ENCODE results near the gene CUBN. TPM values are rescaled to one million over a fixed set of nuclear protein-coding genes. Genes with fewer than 3 reads are reported as not detected.
A peak's percentile ranks its signal among the peaks of the same experiment; 100 is the strongest.

CUBN gene
- total and polyA plus RNA-seq, 9 of the 15 experiments (the other 6 are each of a cell fraction or from before 2014, with no cell fraction given), result 0.04 to 0.33 (median 0.09) TPM

GRCh38 chr10:16891375-16892313 lies 238.0 kb downstream of the CUBN start (continued):
- no peak for TF ChIP-seq NKRF (IDR thresholded peaks at IDR 0.05; ENCODE audit: borderline replicate concordance)
- no peak for TF ChIP-seq TCF7L2 (IDR thresholded peaks at IDR 0.05; ENCODE audit: low read depth, low read length)
- no peak for TF ChIP-seq TCF3 (CRISPR knock-in tag; IDR thresholded peaks at IDR 0.05)
- no peak for TF ChIP-seq ZNF584 (CRISPR knock-in tag; IDR thresholded peaks at IDR 0.05; ENCODE audit: low read depth)
- peak; percentile 79 for TF ChIP-seq BACH1 (tag; IDR thresholded peaks at IDR 0.05)
- TF ChIP-seq PTTG1 (tag; IDR thresholded peaks at IDR 0.05; ENCODE audit: low read depth), result no peak
- peak; percentile 100 for TF ChIP-seq TBP (optimal IDR thresholded peaks at IDR 0.05; ENCODE audit: low read depth, low read length)
- TF ChIP-seq ZNF717 (CRISPR knock-in tag; IDR thresholded peaks at IDR 0.05), result peak; percentile 94
- no peak for TF ChIP-seq PYGO2 (tag; IDR thresholded peaks at IDR 0.05)
- no peak for TF ChIP-seq YBX1 (IDR thresholded peaks at IDR 0.05)
- TF ChIP-seq HBP1 (CRISPR knock-in tag; IDR thresholded peaks at IDR 0.05), result peak; percentile 99
- peak; percentile 96 for TF ChIP-seq PHF21A (IDR thresholded peaks at IDR 0.05; ENCODE audit: borderline replicate concordance, low read depth)
- peak; percentile 66; the same call in 1 of the 2 replicates for TF ChIP-seq FOXJ2 (tag; IDR thresholded peaks at IDR 0.05)
- no peak for TF ChIP-seq ZNF212 (CRISPR knock-in tag; IDR thresholded peaks at IDR 0.05)
- no peak; the same call in 1 of the 2 replicates for TF ChIP-seq SOX6 (IDR thresholded peaks at IDR 0.05)
- peak; percentile 76; the same call in 1 of the 2 replicates for TF ChIP-seq ZEB2 (IDR thresholded peaks at IDR 0.05)
- no peak for TF ChIP-seq ZFP91 (CRISPR knock-in tag; IDR thresholded peaks at IDR 0.05)
- TF ChIP-seq CUX1 (CRISPR knock-in tag; IDR thresholded peaks at IDR 0.05), result peak; percentile 90

Measured in K562 (cell line).